Parathyroid adenoma (tissue), 2 donors: ENCODE results near the gene ATP1A1.

Source experiments
- H2AFZ ChIP-seq: fragments of 300-600 bp; sonication (generic); one replicate; pipeline ENCODE4 v1.7.0; 2017; ENCODE audit warnings: antibody characterized with exemption, mild to moderate bottlenecking
- H3K27ac ChIP-seq: fragments of 300-600 bp; sonication (generic); one replicate; pipeline ENCODE4 v1.7.0; 2017
- H3K27me3 ChIP-seq: fragments of 300-600 bp; sonication (generic); one replicate; pipeline ENCODE4 v1.7.0; 2017; ENCODE audit warnings: low read length; ENCODE audit not compliant: control insufficient read depth, insufficient read depth
- H3K36me3 ChIP-seq: fragments of 300-600 bp; sonication (generic); one replicate; pipeline ENCODE4 v1.7.0; 2017; ENCODE audit warnings: low read length; ENCODE audit not compliant: control insufficient read depth, insufficient read depth
- H3K4me1 ChIP-seq: fragments of 300-600 bp; sonication (generic); one replicate; pipeline ENCODE4 v1.7.0; 2017; ENCODE audit warnings: control low read depth
- H3K4me2 ChIP-seq: fragments of 300-600 bp; sonication (generic); one replicate; pipeline ENCODE4 v1.7.0; 2017; ENCODE audit warnings: low read length
- H3K4me3 ChIP-seq: fragments of 300-600 bp; sonication (generic); one replicate; pipeline ENCODE4 v1.7.0; 2017; ENCODE audit warnings: low read depth, low read length
- H3K79me2 ChIP-seq: fragments of 300-600 bp; sonication (generic); one replicate; pipeline ENCODE4 v1.7.0; 2017; ENCODE audit warnings: control low read depth
- H3K9ac ChIP-seq: fragments of 300-600 bp; sonication (generic); one replicate; pipeline ENCODE4 v1.7.0; 2017; ENCODE audit warnings: mild to moderate bottlenecking
- H3K9me3 ChIP-seq: fragments of 300-600 bp; sonication (generic); one replicate; pipeline ENCODE4 v1.7.0; 2017; ENCODE audit warnings: low read length; ENCODE audit not compliant: control insufficient read depth
- CTCF ChIP-seq: fragments of 300-600 bp; sonication (generic); IDR thresholded peaks from one replicate; pipeline ENCODE4 v1.7.0; 2017; ENCODE audit warnings: antibody characterized with exemption, mild to moderate bottlenecking
- donor health status: primary hyperparathyroidism.

Gene ATP1A1

GRCh38 chr1:116346943-116347673, 25.9 kb upstream of the ATP1A1 start:
- H3K9ac ChIP-seq, result no peak overlapping the region
- H3K4me1 ChIP-seq, result no peaks in the 10 kb centered on the region
- no peak overlapping the region for H3K4me3 ChIP-seq
- H3K9me3 ChIP-seq, result no peaks in the 10 kb centered on the region
- H3K36me3 ChIP-seq, result no peaks in the 10 kb centered on the region
- no peak overlapping the region for H3K27ac ChIP-seq
- TF ChIP-seq CTCF, result no peak
- H2AFZ ChIP-seq, result no peak overlapping the region
- no peak overlapping the region for H3K4me2 ChIP-seq
- no peaks in the 10 kb centered on the region for H3K27me3 ChIP-seq
- no peaks in the 10 kb centered on the region for H3K79me2 ChIP-seq

GRCh38 chr1:116347696-116348095, 25.3 kb upstream of the ATP1A1 start:
- H3K36me3 ChIP-seq, result no peaks in the 10 kb centered on the region
- no peak overlapping the region for H3K9ac ChIP-seq
- no peak overlapping the region for H3K27ac ChIP-seq
- no peak overlapping the region for H3K4me3 ChIP-seq
- H3K4me1 ChIP-seq, result no peaks in the 10 kb centered on the region
- H3K27me3 ChIP-seq, result no peaks in the 10 kb centered on the region
- H3K79me2 ChIP-seq, result no peaks in the 10 kb centered on the region
- H2AFZ ChIP-seq, result no peak overlapping the region
- H3K4me2 ChIP-seq, result no peak overlapping the region
- TF ChIP-seq CTCF, result no peak
- no peaks in the 10 kb centered on the region for H3K9me3 ChIP-seq

- H3K4me3 ChIP-seq, result no peak overlapping the region
- no peaks in the 10 kb centered on the region for H3K4me1 ChIP-seq
- no peak overlapping the region for H3K9ac ChIP-seq
- no peaks in the 10 kb centered on the region for H3K36me3 ChIP-seq
- no peak overlapping the region for H3K27ac ChIP-seq
- no peaks in the 10 kb centered on the region for H3K79me2 ChIP-seq
- no peak overlapping the region for H3K4me2 ChIP-seq
- no peak overlapping the region for H2AFZ ChIP-seq
- no peaks in the 10 kb centered on the region for H3K9me3 ChIP-seq
- H3K27me3 ChIP-seq, result no peaks in the 10 kb centered on the region
- no peak for TF ChIP-seq CTCF
Observed at GRCh38 chr1:116350097-116350645, 22.9 kb upstream of the ATP1A1 start.

GRCh38 chr1:116351914-116352313, 21.1 kb upstream of the ATP1A1 start:
- Histone ChIP-seq H3K27ac (no peak overlapping the region), H3K36me3 (no peaks in the 10 kb centered on the region), H3K9ac (no peak overlapping the region), H3K4me2 (no peak overlapping the region), H3K4me1 (no peaks in the 10 kb centered on the region), H3K9me3 (no peaks in the 10 kb centered on the region), H3K79me2 (no peaks in the 10 kb centered on the region), H3K27me3 (no peaks in the 10 kb centered on the region), H2AFZ (no peak overlapping the region), H3K4me3 (no peak overlapping the region)
- no peak for TF ChIP-seq CTCF

GRCh38 chr1:116352349-116352813, 20.7 kb upstream of the ATP1A1 start:
- H3K4me2 ChIP-seq, result no peak overlapping the region
- H3K79me2 ChIP-seq, result no peaks in the 10 kb centered on the region
- no peaks in the 10 kb centered on the region for H3K36me3 ChIP-seq
- H2AFZ ChIP-seq, result no peak overlapping the region
- no peak overlapping the region for H3K9ac ChIP-seq
- H3K4me3 ChIP-seq, result no peak overlapping the region
- no peaks in the 10 kb centered on the region for H3K9me3 ChIP-seq
- no peaks in the 10 kb centered on the region for H3K4me1 ChIP-seq
- no peak overlapping the region for H3K27ac ChIP-seq
- no peak for TF ChIP-seq CTCF
- H3K27me3 ChIP-seq, result no peaks in the 10 kb centered on the region
